GM19463 (cell line): ENCODE measurements around the gene MROH2A.

Source experiments
- ATAC-seq: cut with Tn5 transposase; IDR thresholded peaks from one replicate; pipeline ENCODE4 v1.9.1; 2021; ENCODE audit warnings: mild to moderate bottlenecking, moderate library complexity; ENCODE audit not compliant: unreplicated experiment

The MROH2A gene

GRCh38 chr2:233833345-233833744 lies 55.2 kb downstream of the MROH2A start:
- no peak for ATAC-seq

DNA sequence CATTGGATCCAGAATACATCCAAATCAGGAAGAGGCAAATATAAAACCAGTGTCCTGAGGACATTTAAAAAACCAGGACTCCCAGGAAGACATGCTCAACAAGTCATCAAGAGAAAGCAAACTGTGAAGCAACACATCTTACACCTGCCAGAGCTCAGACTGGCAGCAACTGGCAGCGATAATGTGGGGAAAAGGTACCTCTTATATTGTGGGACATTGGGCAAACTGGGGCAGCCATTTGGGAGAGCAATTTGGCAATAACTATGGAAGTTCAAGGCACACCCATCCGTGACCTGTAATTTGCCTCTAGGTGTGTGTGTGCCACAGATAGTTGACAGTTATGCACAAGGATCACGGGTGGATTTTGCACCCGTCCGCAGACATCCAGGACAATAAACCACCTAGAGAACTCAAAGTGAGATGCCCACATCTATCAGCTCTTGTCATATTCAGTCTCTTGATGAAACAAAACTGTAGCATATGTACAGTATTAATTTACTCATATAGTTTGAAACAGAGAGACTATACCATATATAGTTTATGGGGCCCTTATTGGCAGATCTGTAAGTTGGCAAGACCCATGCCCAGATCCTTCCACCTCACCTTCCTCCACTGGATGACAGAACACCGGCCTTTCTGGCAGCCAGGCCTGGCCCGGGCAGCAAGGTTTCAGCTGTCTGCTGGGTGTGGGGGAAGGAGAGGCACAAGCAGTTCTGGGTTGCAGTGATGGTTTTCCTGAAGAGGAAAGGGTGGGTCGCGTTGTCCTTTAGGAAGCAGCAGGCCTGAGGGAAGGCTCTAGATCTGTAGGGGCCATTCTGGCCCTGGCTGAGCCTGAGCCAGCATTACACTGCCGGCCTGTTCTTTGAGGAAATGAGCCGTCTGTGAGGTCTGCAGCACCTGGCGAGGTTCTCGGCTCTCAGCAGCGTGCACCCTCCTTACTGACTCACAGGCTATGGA lies 57.4 kb downstream of the MROH2A start:
- ATAC-seq = no peak

- no peak for ATAC-seq
Measured at GRCh38 chr2:233836359-233836758, 58.2 kb downstream of the MROH2A start.

DNA sequence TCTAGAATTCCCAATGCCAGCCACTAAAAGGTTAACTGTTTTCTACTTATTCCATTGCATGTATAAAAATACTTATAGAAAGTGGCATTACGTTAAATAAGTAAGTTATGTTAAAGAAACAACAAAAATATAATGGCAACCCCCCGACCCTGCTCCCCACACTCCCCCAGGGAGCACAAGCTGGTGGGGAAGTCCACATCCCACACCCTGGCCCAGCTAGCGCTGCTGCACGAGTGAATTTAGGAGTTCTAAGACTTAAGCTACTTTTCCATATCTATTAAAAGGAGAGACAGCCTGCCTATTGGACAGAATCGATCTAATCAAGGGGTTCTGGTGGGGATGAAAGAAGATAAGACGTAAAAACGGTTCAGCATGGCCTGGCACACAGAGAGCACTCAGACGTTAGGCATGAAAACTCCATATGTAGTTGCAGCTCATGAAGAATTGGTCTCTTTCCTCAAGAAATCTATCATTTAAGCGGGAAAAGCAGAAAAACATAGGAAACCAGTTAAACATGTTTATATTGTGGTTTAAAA lies 59.6 kb downstream of the MROH2A start:
- no peak for ATAC-seq

GRCh38 chr2:233838251-233838650 lies 60.1 kb downstream of the MROH2A start:
- no peak for ATAC-seq

GRCh38 chr2:233838726-233839446 lies 60.8 kb downstream of the MROH2A start:
- ATAC-seq = no peak

- ATAC-seq = no peak
Measured at GRCh38 chr2:233839447-233839820, 61.3 kb downstream of the MROH2A start.

- ATAC-seq = no peak
Measured at GRCh38 chr2:233840520-233840919, 62.4 kb downstream of the MROH2A start.

DNA sequence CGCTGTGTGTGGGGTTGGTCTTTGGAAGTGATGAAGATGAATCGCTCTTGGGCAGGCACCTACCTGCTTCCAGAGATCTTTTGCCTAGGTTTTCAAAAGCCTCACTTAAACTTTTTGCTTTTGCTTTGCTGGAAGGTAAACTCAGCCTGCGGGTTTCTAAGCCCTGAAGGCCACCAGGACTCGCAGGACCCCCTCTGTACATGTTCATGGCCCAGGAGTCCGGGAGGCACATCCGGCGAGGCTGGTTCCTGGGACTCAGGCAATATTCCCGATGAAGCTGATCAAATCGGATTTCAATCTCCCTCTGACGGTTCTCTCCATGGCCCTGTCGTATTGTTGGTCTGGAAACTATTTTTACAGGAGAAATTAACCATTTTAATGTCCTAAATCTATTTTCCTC lies 63.1 kb downstream of the MROH2A start:
- no peak for ATAC-seq

- no peak for ATAC-seq
Measured at GRCh38 chr2:233844064-233844807, 66.1 kb downstream of the MROH2A start.

DNA sequence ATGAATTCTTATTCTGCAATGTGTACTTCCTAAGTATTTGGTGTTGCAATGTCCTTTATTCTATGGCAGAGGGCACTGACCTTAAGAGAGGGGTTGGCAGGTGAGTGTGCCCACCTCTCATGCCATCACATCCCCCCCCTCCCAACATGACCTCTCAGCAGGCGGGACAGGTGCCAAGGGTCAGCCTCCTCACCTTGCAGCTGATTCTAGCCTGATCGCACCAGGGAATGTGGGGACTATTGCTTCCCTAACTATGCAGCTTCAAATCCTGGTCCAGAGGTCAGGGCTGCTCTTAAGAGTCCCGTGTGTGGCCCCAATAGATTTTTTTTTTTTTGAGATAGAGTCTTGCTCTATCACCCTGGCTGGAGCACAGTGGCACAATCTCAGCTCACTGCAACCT lies 66.7 kb downstream of the MROH2A start:
- no peak for ATAC-seq

- ATAC-seq = no peak
Measured at GRCh38 chr2:233845301-233846060, 67.4 kb downstream of the MROH2A start.

- no peak for ATAC-seq
Measured at GRCh38 chr2:233846387-233847247, 68.5 kb downstream of the MROH2A start.

DNA sequence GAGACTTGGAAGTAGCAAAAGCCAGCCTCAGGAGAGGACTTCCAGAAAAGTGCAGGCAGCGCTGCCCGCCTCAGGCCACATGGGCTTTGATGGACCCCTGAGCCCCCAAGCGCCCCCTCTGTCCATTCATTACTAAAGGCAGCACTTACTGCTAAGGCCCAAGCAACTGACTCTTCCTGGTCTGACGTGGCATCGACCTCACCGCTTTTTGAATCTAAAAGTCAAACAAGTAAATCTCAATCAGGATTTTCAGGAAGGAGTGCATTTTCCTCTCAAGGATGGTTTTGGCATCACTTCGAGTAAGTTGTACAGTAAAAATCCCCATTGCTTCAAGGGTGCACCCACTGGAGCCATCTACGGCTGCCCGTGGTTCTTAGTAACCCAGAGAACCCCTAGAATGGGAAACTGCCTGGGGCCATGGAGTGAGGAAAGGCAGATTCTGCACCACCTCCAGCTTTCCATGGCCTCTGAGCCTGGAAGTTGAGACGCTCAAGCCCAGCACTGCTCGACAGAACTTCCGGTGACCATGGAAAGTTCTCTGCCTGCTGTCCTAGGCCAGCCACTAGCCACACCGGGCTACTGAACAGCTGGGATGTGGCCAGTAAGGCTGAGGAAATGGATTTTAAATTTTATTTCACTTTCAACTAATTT lies 69.2 kb downstream of the MROH2A start:
- ATAC-seq = no peak

GRCh38 chr2:233848276-233848675 lies 70.1 kb downstream of the MROH2A start:
- no peak for ATAC-seq

DNA sequence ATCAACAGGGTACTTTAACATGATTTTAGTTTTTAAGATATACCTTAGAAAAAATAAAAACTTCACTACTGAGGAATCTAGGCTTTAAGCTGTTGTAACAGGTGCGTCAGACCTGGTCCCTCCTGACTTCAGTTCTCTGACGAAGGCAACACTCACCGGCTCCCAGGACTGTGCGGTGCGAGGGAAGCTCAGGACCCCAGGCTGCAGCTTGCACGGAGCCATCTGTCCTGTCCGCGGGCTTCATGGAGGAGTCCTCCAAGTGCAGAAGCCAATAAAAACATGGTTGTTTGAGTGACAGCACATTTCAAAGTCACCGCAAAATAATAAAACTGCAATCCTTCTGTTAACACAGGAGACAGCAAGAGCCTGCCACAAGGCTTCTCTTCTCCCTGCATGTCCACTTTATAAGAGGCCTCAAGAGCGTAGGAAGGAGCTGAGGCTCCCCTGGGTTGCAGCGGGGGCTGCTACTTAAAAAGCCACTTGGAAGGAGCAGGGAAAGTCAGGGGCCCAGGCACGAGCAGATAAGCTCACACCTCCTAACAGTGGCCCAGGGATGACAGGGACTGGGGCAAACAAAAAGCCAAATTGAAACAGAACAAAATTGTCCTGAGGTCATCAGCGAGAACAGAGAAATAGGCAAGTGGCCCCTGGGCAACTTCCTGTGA lies 71.6 kb downstream of the MROH2A start:
- ATAC-seq = no peak

GRCh38 chr2:233850745-233851144 lies 72.6 kb downstream of the MROH2A start:
- no peak for ATAC-seq

- ATAC-seq = no peak
Measured at GRCh38 chr2:233851169-233851568, 73.0 kb downstream of the MROH2A start.
